HL-60/S4 (cell line): ENCODE results near the gene BDKRB2.

ENCODE experiments used
- in situ Hi-C: fragments of 300-500 bp; cut with MboI; formaldehyde crosslinking; loops from 2 replicates; pipeline ENCODE4 v1.14.3; 2022; ENCODE audit warnings: low sequenced_read_pairs

The BDKRB2 gene

GRCh38 chr14:96176275-96176674 is 28.4 kb upstream of the BDKRB2 start:
- in situ Hi-C loops = no loop called here

GRCh38 chr14:96176811-96177211 is 27.8 kb upstream of the BDKRB2 start:
- in situ Hi-C loops = no loop called here

- in situ Hi-C loops = no loop called here
Observed at GRCh38 chr14:96177766-96178375, 26.8 kb upstream of the BDKRB2 start.

GRCh38 chr14:96178461-96179321 is 25.9 kb upstream of the BDKRB2 start:
- in situ Hi-C loops = no loop called here

- in situ Hi-C loops = no loop called here
Observed at GRCh38 chr14:96180043-96180874, 24.4 kb upstream of the BDKRB2 start.

GRCh38 chr14:96181186-96182056 is 23.2 kb upstream of the BDKRB2 start:
- in situ Hi-C loops = no loop called here

GRCh38 chr14:96182546-96182945 is 22.1 kb upstream of the BDKRB2 start:
- in situ Hi-C loops = no loop called here

GRCh38 chr14:96184737-96185136 is 19.9 kb upstream of the BDKRB2 start:
- in situ Hi-C loops = no loop called here

GRCh38 chr14:96187216-96188031 is 17.2 kb upstream of the BDKRB2 start:
- in situ Hi-C loops = no loop called here

GRCh38 chr14:96189281-96189711 is 15.3 kb upstream of the BDKRB2 start:
- in situ Hi-C loops = no loop called here

- in situ Hi-C loops = no loop called here
Observed at GRCh38 chr14:96191353-96191752, 13.3 kb upstream of the BDKRB2 start.

GRCh38 chr14:96191841-96192462 is 12.7 kb upstream of the BDKRB2 start:
- in situ Hi-C loops = no loop called here

GRCh38 chr14:96192975-96193805 is 11.4 kb upstream of the BDKRB2 start:
- in situ Hi-C loops = no loop called here

- in situ Hi-C loops = no loop called here
Observed at GRCh38 chr14:96194262-96194656, 10.4 kb upstream of the BDKRB2 start.

GRCh38 chr14:96194657-96195431 is 9.8 kb upstream of the BDKRB2 start:
- in situ Hi-C loops = no loop called here

GRCh38 chr14:96195441-96196081 is 9.1 kb upstream of the BDKRB2 start:
- in situ Hi-C loops = no loop called here
